ENCODE data around the gene CRLF2. TPM values are rescaled to one million over a fixed set of nuclear protein-coding genes. Genes with fewer than 3 reads are reported as not detected.

The CRLF2 gene
- total RNA-seq, 1 donor from 2014 or later: not detected

Other genes starting within 250 kb of the CRLF2 start
- 4.9 TPM for gene CSF2RA, start 56.2 kb upstream of the CRLF2 start, total RNA-seq
- 1.2 TPM for gene IL3RA, start 124.1 kb upstream of the CRLF2 start, total RNA-seq
- gene SLC25A6, start 179.5 kb upstream of the CRLF2 start, total RNA-seq: 139 TPM
- gene ASMTL, start 240.3 kb upstream of the CRLF2 start, total RNA-seq: 10.6 TPM